Measurements from ENCODE around the gene TMEM41B. TPM values are rescaled to one million over a fixed set of nuclear protein-coding genes. Genes with fewer than 3 reads are reported as not detected.

TMEM41B gene
- total and polyA plus RNA-seq, 2 of the 4 experiments (the other 2 are of a cell fraction): 20.8 to 21.5 TPM

DNA sequence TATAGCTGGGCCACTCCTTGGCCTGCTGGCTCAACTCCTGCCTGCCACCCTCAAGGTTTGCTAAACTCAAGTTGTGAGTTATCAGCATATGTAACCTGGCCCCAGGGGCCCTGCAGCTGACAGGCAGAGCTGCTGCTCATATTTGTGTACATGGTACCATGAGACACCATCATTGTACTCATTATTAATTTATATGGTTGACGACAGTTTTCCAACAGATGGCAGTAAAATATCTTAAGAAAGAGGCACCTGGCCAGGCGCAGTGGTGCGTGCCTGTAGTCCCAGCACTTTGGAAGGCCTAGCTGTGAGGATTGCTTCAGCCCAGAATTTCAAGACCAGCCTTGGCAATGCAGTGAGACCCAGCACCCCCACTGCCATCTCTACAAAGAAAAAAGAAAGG is 37.8 kb downstream of the TMEM41B start:
- BruUV-seq (replicated peaks): no TSS peak
- Histone ChIP-seq H3K18ac (ENCODE audit: low read depth, low read length) (no peak overlapping the region), H3K27me3 (ENCODE audit: control insufficient read depth, insufficient read depth, low read length) (no peaks in the 10 kb centered on the region), H4K91ac (ENCODE audit: insufficient read depth, low read depth, low read length) (no peak overlapping the region), H3K4me2 (ENCODE audit: low read depth, low read length) (no peak overlapping the region), H2AK9ac (replicated peaks; ENCODE audit: low read depth, low read length, poor library complexity) (no peak overlapping the region), H3K4ac (ENCODE audit: low read depth, low read length) (no peak overlapping the region), H4K8ac (ENCODE audit: low read depth in 2 of 2, low read length in 2 of 2) (no peak overlapping the region), H3K9me3 (ENCODE audit: control insufficient read depth, insufficient read depth, low read length) (no peaks in the 10 kb centered on the region), H2BK120ac (ENCODE audit: low read depth, low read length) (no peak overlapping the region), H3K23ac (ENCODE audit: low read depth, low read length) (no peak overlapping the region), H2BK20ac (ENCODE audit: low read depth, low read length) (no peak overlapping the region), H2AK5ac (ENCODE audit: low read depth, low read length) (0 out of 2 replicates have a peak overlapping the region, but pooled peaks have one; percentile 24), H3K4me1 (ENCODE audit: control insufficient read depth, insufficient read depth, low read length) (peaks cover 2% of the 10 kb centered on the region; the same call in 1 of the 2 replicates), H3K14ac (replicated peaks; ENCODE audit: low read depth, low read length) (no peak overlapping the region), H3K4me3 (ENCODE audit: insufficient read depth, low read depth, low read length) (no peak overlapping the region), H2BK5ac (ENCODE audit: low read depth, low read length, poor library complexity, severe bottlenecking) (no peak overlapping the region), H3K79me1 (ENCODE audit: low read depth in 1 of 2, low read length in 2 of 2) (peaks cover 0 to 5% of the 10 kb centered on the region in 2 experiments; a peak in 2 of 4 replicates), H3K9me1 (ENCODE audit: insufficient read depth, low read length) (no peaks in the 10 kb centered on the region), H4K20me1 (ENCODE audit: insufficient read depth, low read length) (peaks cover 3% of the 10 kb centered on the region; the same call in 1 of the 2 replicates), H2AFZ (replicated peaks; ENCODE audit: low read length, poor library complexity) (no peak overlapping the region), H3K27ac (ENCODE audit: insufficient read depth, low read length) (no peak overlapping the region), H3K36me3 (ENCODE audit: control insufficient read depth, insufficient read depth, low read length) (peaks cover 2% of the 10 kb centered on the region; the same call in 1 of the 2 replicates), H2BK15ac (ENCODE audit: low read depth, low read length) (no peak overlapping the region), H3K56ac (ENCODE audit: extremely low read depth, insufficient read depth, low read length) (no peak overlapping the region), H4K5ac (ENCODE audit: low read depth, low read length) (no peak overlapping the region), H3K9ac (ENCODE audit: low read depth, low read length) (no peak overlapping the region)
- WGBS, 2 experiments (ENCODE audit: extremely low coverage in 2 of 2, insufficient read length in 1 of 2): no CpG with 5 or more reads among the region's 3 CpGs
- ChIA-PET POLR2A (ENCODE audit: unreplicated experiment) (interaction anchor here (0.7 kb wide), 1 partner anchor 191 kb away, joined by 4 read pairs; no protein-coding TSS in a partner anchor), CTCF (no interaction called here)
- no peak for TF ChIP-seq USF2 (IDR thresholded peaks at IDR 0.05; ENCODE audit: low read depth, low read length)
- TF ChIP-seq MAZ (IDR thresholded peaks at IDR 0.05; ENCODE audit: borderline replicate concordance, low read depth, low read length): no peak
- TF ChIP-seq MAFK (IDR thresholded peaks at IDR 0.05; ENCODE audit: low read depth, low read length): no peak
- no peak for TF ChIP-seq NFE2L2 (IDR thresholded peaks at IDR 0.05; ENCODE audit: low read depth, low read length)
- TF ChIP-seq CEBPB (IDR thresholded peaks at IDR 0.05; ENCODE audit: low read depth, low read length): no peak
- no peak for TF ChIP-seq SMC3 (IDR thresholded peaks at IDR 0.05; ENCODE audit: low read depth, low read length)
- TF ChIP-seq POLR2A (IDR thresholded peaks at IDR 0.05; ENCODE audit: low read depth, low read length): no peak
- no peak for TF ChIP-seq RFX5 (IDR thresholded peaks at IDR 0.05; ENCODE audit: low read depth, low read length)
- no peak for TF ChIP-seq RCOR1 (IDR thresholded peaks at IDR 0.05; ENCODE audit: insufficient replicate concordance, low read length)
- TF ChIP-seq FOS (IDR thresholded peaks at IDR 0.05; ENCODE audit: low read depth, low read length): no peak
- no peak for TF ChIP-seq BHLHE40 (IDR thresholded peaks at IDR 0.05; ENCODE audit: low read depth, low read length)
- TF ChIP-seq MXI1 (IDR thresholded peaks at IDR 0.05; ENCODE audit: borderline replicate concordance, low read depth, low read length): no peak
- TF ChIP-seq, protein P1, sequence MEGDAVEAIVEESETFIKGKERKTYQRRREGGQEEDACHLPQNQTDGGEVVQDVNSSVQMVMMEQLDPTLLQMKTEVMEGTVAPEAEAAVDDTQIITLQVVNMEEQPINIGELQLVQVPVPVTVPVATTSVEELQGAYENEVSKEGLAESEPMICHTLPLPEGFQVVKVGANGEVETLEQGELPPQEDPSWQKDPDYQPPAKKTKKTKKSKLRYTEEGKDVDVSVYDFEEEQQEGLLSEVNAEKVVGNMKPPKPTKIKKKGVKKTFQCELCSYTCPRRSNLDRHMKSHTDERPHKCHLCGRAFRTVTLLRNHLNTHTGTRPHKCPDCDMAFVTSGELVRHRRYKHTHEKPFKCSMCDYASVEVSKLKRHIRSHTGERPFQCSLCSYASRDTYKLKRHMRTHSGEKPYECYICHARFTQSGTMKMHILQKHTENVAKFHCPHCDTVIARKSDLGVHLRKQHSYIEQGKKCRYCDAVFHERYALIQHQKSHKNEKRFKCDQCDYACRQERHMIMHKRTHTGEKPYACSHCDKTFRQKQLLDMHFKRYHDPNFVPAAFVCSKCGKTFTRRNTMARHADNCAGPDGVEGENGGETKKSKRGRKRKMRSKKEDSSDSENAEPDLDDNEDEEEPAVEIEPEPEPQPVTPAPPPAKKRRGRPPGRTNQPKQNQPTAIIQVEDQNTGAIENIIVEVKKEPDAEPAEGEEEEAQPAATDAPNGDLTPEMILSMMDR (conservative IDR thresholded peaks at IDR 0.05; ENCODE audit: low read depth, low read length): no peak
- TF ChIP-seq RAD21 (IDR thresholded peaks at IDR 0.05; ENCODE audit: low read length): no peak
- TF ChIP-seq, protein P2, sequence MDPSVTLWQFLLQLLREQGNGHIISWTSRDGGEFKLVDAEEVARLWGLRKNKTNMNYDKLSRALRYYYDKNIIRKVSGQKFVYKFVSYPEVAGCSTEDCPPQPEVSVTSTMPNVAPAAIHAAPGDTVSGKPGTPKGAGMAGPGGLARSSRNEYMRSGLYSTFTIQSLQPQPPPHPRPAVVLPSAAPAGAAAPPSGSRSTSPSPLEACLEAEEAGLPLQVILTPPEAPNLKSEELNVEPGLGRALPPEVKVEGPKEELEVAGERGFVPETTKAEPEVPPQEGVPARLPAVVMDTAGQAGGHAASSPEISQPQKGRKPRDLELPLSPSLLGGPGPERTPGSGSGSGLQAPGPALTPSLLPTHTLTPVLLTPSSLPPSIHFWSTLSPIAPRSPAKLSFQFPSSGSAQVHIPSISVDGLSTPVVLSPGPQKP (IDR thresholded peaks at IDR 0.05; ENCODE audit: borderline replicate concordance, low read depth, low read length): no peak
- TF ChIP-seq CHD1 (IDR thresholded peaks at IDR 0.05; ENCODE audit: low read depth, low read length): no peak
- no peak for ATAC-seq (ENCODE audit: low read depth)
- DNase-seq: no peak
- dilution Hi-C loops (cut with HindIII; ENCODE audit: low sequenced_read_pairs, unreplicated experiment): no loop called here
- intact Hi-C loops (cut with micrococcal nuclease): no loop called here
- in situ Hi-C loops (cut with MboI; ENCODE audit: low sequenced_read_pairs): no loop called here
